ENCODE data around the gene MGARP.
"Not testable (repeated sequence)": the region's sequence is repeated elsewhere in the genome, so short reads cannot be mapped to it uniquely, and the experiment has no call there.

Gene MGARP

GRCh38 chr4:139274790-139275189, 5.2 kb downstream of the MGARP start:
- no peak for DNase-seq (ENCODE audit: low read depth)
- no peak overlapping the region for H3K4me3 ChIP-seq (replicated peaks; ENCODE audit: low read depth, low read length)
- TF ChIP-seq CTCF (IDR thresholded peaks at IDR 0.05; ENCODE audit: low read length, missing control alignments), result no peak

GRCh38 chr4:139273835-139274234, 6.2 kb downstream of the MGARP start:
- no peak for DNase-seq (ENCODE audit: low read depth)
- H3K4me3 ChIP-seq (replicated peaks; ENCODE audit: low read depth, low read length), result no peak overlapping the region
- TF ChIP-seq CTCF (IDR thresholded peaks at IDR 0.05; ENCODE audit: low read length, missing control alignments), result no peak

GRCh38 chr4:139267301-139267700, 12.7 kb downstream of the MGARP start:
- DNase-seq (ENCODE audit: low read depth), result no peak
- no peak for TF ChIP-seq CTCF (IDR thresholded peaks at IDR 0.05; ENCODE audit: low read length, missing control alignments)
- H3K4me3 ChIP-seq (replicated peaks; ENCODE audit: low read depth, low read length), result no peak overlapping the region

GRCh38 chr4:139266583-139267257, 13.3 kb downstream of the MGARP start:
- peak; percentile 55 for DNase-seq (ENCODE audit: low read depth)
- no peak for TF ChIP-seq CTCF (IDR thresholded peaks at IDR 0.05; ENCODE audit: low read length, missing control alignments)
- peak overlapping the region; percentile 49 for H3K4me3 ChIP-seq (replicated peaks; ENCODE audit: low read depth, low read length)

- no peak for DNase-seq (ENCODE audit: low read depth)
- TF ChIP-seq CTCF (IDR thresholded peaks at IDR 0.05; ENCODE audit: low read length, missing control alignments), result no peak
- peak overlapping the region; percentile 49 for H3K4me3 ChIP-seq (replicated peaks; ENCODE audit: low read depth, low read length)
These were observed 13.8 kb downstream of the MGARP start for GRCh38 chr4:139266208-139266582.

- H3K4me3 ChIP-seq (replicated peaks; ENCODE audit: low read depth, low read length), result no peak overlapping the region
- DNase-seq (ENCODE audit: low read depth), result no peak
- no peak for TF ChIP-seq CTCF (IDR thresholded peaks at IDR 0.05; ENCODE audit: low read length, missing control alignments)
These were observed 14.4 kb downstream of the MGARP start for GRCh38 chr4:139265654-139266053.

- no peak overlapping the region for H3K4me3 ChIP-seq (replicated peaks; ENCODE audit: low read depth, low read length)
- DNase-seq (ENCODE audit: low read depth), result no peak
- no peak for TF ChIP-seq CTCF (IDR thresholded peaks at IDR 0.05; ENCODE audit: low read length, missing control alignments)
These were observed 23.7 kb downstream of the MGARP start for GRCh38 chr4:139256349-139256748.

GRCh38 chr4:139255581-139255980, 24.4 kb downstream of the MGARP start:
- not testable (repeated sequence) for DNase-seq (ENCODE audit: low read depth)

More at GRCh38 chr4:139255581-139255980, 24.4 kb downstream of the MGARP start:
- not testable (repeated sequence) for H3K4me3 ChIP-seq (replicated peaks; ENCODE audit: low read depth, low read length)
